HepG2 (cell line): ENCODE results near the gene SLC22A4. TPM values are rescaled to one million over a fixed set of nuclear protein-coding genes. Genes with fewer than 3 reads are reported as not detected.

ENCODE experiments used
- ATAC-seq: fragments of 200-7000 bp; cut with Tn5 transposase; 3 replicates; pipeline ENCODE4 v1.9.1; 2020; ENCODE audit warnings: mild to moderate bottlenecking, moderate library complexity
- BruUV-seq: library from RNA; stranded (reverse); fragments of 400-500 nt; replicated peaks from 2 replicates; lab custom pipeline; 2021; lab: Mats Ljungman, UMichigan
- CTCF ChIA-PET: fragments of 300-600 bp; formaldehyde crosslinking; extraction: SDS; loops from one replicate; lab custom pipeline; 2021; ENCODE audit warnings: low total read pairs, inconsistent platforms, low intra/inter-chr PET ratio; lab: Yijun Ruan, JAX
- POLR2A ChIA-PET: fragments of 350-600 bp; sonication (Branson Sonifier 250); formaldehyde crosslinking; loops from one replicate; lab custom pipeline; 2020; ENCODE audit warnings: antibody characterized with exemption, inconsistent platforms; lab: Yijun Ruan, JAX
- DNase-seq: peaks from one replicate; pipeline ENCODE4 v3.0.0-alpha.2; 2015; ENCODE audit warnings: low spot score
- FAIRE-seq: peaks from 3 replicates; lab custom pipeline; 2011; peaks lifted over from hg19 to GRCh38; lab: Jason Lieb, UNC
- H2AFZ ChIP-seq: one replicate; pipeline ENCODE4 v1.6.1; 2011; ENCODE audit warnings: low read length, inconsistent platforms
- H3K27ac ChIP-seq: fragments of 300-600 bp; 3 replicates; pipeline ENCODE4 v1.8.0; 2011; ENCODE audit warnings: mixed run types, mild to moderate bottlenecking, mixed read lengths, low read length, inconsistent platforms; ENCODE audit not compliant: insufficient read depth; ENCODE audit errors: extremely low read length
- H3K27me3 ChIP-seq, 2 experiments: fragments of 200-600 bp in 1 of 2; 2 replicates in 1 of 2; 3 replicates in 1 of 2; pipeline versions ENCODE4 v1.6.0 to v1.8.0; 2011; ENCODE audit warnings: low read length in 2 of 2, mild to moderate bottlenecking in 2 of 2, moderate library complexity in 2 of 2, inconsistent platforms in 1 of 2; ENCODE audit not compliant: insufficient read depth in 2 of 2, control insufficient read depth in 1 of 2
- H3K36me3 ChIP-seq, 2 experiments: fragments of 200-600 bp in 1 of 2; replicated peaks in 1 of 2; 2 replicates in 1 of 2; 3 replicates in 1 of 2; pipeline versions ENCODE4 v1.5.1 to v1.8.0; 2011; ENCODE audit warnings: low read length in 2 of 2, inconsistent platforms in 1 of 2; ENCODE audit not compliant: insufficient read depth in 2 of 2, control insufficient read depth in 1 of 2
- H3K4me1 ChIP-seq: 2 replicates; pipeline ENCODE4 v1.5.1; 2012; ENCODE audit warnings: low read length, inconsistent platforms; ENCODE audit not compliant: insufficient read depth
- H3K4me2 ChIP-seq: 2 replicates; pipeline ENCODE4 v1.6.0; 2011; ENCODE audit warnings: low read depth, low read length, inconsistent platforms
- H3K4me3 ChIP-seq, 3 experiments: fragments of 200-600 bp in 1 of 3; sonication (generic), shearing (Covaris generic) in 1 of 3; replicated peaks in 1 of 3; 2 replicates each; pipeline ENCODE4 v1.5.1; 2011 to 2016; ENCODE audit warnings: low read length in 3 of 3, inconsistent platforms in 2 of 3, low read depth in 2 of 3, mild to moderate bottlenecking in 2 of 3, control low read depth in 1 of 3, mixed read lengths in 1 of 3; ENCODE audit not compliant: insufficient read depth in 1 of 3
- H3K79me2 ChIP-seq: one replicate; pipeline ENCODE4 v1.6.1; 2011; ENCODE audit warnings: low read length, inconsistent platforms; ENCODE audit not compliant: insufficient read depth
- H3K9ac ChIP-seq: 2 replicates; pipeline ENCODE4 v1.6.0; 2011; ENCODE audit warnings: mild to moderate bottlenecking, low read depth, low read length, inconsistent platforms; ENCODE audit not compliant: insufficient read depth
- H3K9me3 ChIP-seq: 2 replicates; pipeline ENCODE4 v1.5.1; 2012; ENCODE audit warnings: mild to moderate bottlenecking, low read length
- H4K20me1 ChIP-seq: 2 replicates; pipeline ENCODE4 v1.6.0; 2011; ENCODE audit warnings: inconsistent platforms, mild to moderate bottlenecking, low read length, moderate library complexity; ENCODE audit not compliant: insufficient read depth
- FOXP1 ChIP-seq, 2 experiments: fragments of 450-650 bp in 1 of 2; IDR thresholded peaks; 2 replicates each; pipeline ENCODE4 v1.6.1; 2017 to 2018; ENCODE audit warnings: antibody characterized with exemption in 1 of 2
- GATA4 ChIP-seq: sonication (generic); IDR thresholded peaks from 2 replicates; pipeline ENCODE4 v1.6.1; 2016; ENCODE audit warnings: antibody characterized with exemption, low read depth, borderline replicate concordance
- KDM6A ChIP-seq: IDR thresholded peaks from 2 replicates; pipeline ENCODE4 v1.6.1; 2016; ENCODE audit warnings: low read depth
- ZBTB2 ChIP-seq: sonication (generic); formaldehyde crosslinking; IDR thresholded peaks from 2 replicates; pipeline ENCODE4 v1.8.0; 2022; ENCODE audit warnings: low read depth, missing genetic modification reagents
- ZNF121 ChIP-seq: sonication (generic); formaldehyde crosslinking; IDR thresholded peaks from 2 replicates; pipeline ENCODE4 v1.5.0; 2020; ENCODE audit warnings: mild to moderate bottlenecking, missing genetic modification reagents
- ZNF18 ChIP-seq: sonication (generic); formaldehyde crosslinking; IDR thresholded peaks from 2 replicates; pipeline ENCODE4 v1.8.0; 2022; ENCODE audit warnings: mild to moderate bottlenecking, missing genetic modification reagents; ENCODE audit not compliant: insufficient replicate concordance
- ZNF687 ChIP-seq: sonication (generic); formaldehyde crosslinking; IDR thresholded peaks from 2 replicates; pipeline ENCODE4 v1.5.1; 2020; ENCODE audit warnings: mild to moderate bottlenecking, missing genetic modification reagents, moderate library complexity
- ZNF713 ChIP-seq: sonication (generic); formaldehyde crosslinking; IDR thresholded peaks from 2 replicates; pipeline ENCODE4 v1.4.0; 2020; ENCODE audit warnings: mild to moderate bottlenecking, missing genetic modification reagents
- WGBS: methylation state at CpG from one replicate; pipeline ENCODE4 v1.1.6; 2017; ENCODE audit warnings: low lambda C conversion rate; 5-methylcytosine and 5-hydroxymethylcytosine counted together
- in situ Hi-C: cut with HindIII; loops from 2 replicates; pipeline ENCODE4 v1.10.0; 2017; ENCODE audit warnings: low pct_unique_long_range_greater_than_20kb; ENCODE audit not compliant: extremely low pct_ligation_motif_present
- intact Hi-C: fragments of 100-400 bp; cut with micrococcal nuclease; formaldehyde crosslinking; loops from one replicate; pipeline ENCODE4 v1.10.0; 2022; ENCODE audit not compliant: unreplicated experiment
- polyA plus RNA-seq, 8 experiments: library from polyadenylated mRNA; depleted of rRNA in 3 of 8; stranded (reverse) in 7 of 8; unstranded in 1 of 8; fragments of >200 nt; fragmentation: Illumina TruSeq in 4 of 8; extraction: Trizol in 4 of 8; gene quantifications; 2 replicates each; pipeline versions ENCODE4 v1.2.1 to v1.2.3, GENCODE V29; 2011 to 2016; ENCODE audit warnings: low read depth in 4 of 8, missing spikeins in 1 of 8, mixed read lengths in 1 of 8; ENCODE audit not compliant: insufficient read depth in 1 of 8
- total RNA-seq, 5 experiments: library from RNA; depleted of rRNA; stranded (reverse); fragments of >200 nt; fragmentation: Illumina TruSeq; extraction: Trizol; gene quantifications; 2 replicates each; pipeline ENCODE4 v1.2.3, GENCODE V29; 2016; ENCODE audit warnings: low read depth in 1 of 5
- TF ChIP-seq, protein P1 (sequence below): IDR thresholded peaks from 2 replicates; pipeline ENCODE4 v1.6.1; 2016; ENCODE audit warnings: low read depth, control low read depth

Gene SLC22A4
- total and polyA plus RNA-seq, 2 of the 13 experiments (the other 11 are each of a cell fraction or from before 2014, with no cell fraction given): 0.33 to 0.62 TPM

DNA sequence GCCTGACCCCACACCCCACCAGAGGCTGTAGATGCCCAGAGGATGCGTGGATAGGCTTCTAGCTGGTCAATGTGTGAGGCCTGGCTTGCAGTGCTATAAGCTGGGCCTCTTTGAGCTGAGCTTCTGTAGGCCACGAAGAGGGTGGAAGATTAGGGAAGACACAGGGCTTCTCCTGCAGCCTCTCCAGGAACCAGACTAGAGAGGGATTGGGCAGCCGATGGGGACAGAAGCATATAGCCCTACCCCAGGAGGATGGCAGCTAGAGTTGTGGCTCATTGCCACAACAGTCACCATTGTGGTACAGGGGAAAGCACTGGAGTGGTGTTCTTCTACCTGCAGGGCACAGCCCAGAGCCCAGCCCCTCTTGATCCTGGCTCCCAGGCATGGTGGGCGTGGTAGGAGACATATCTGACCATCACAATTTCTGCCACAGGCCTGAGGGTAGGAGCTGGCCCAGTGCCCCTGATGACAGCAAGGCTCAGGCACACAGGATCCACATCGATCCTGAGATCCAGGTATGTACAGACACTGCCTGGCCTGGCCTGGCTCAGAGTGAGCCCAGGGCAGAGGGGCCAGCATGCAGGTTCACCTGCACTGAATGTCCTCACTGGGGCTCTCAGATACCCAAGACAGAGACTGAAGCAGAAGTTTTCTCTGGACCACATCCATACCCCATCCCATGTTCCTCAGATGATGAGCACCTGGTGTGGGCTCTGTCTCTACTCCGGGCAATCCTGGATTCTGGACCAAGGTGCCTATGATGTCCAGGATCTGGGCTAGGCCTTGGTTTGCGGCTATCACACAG, 28.0 kb upstream of the SLC22A4 start:
- TF ChIP-seq ZBTB2: no peak
- TF ChIP-seq KDM6A (CRISPR knock-in tag): no peak
- TF ChIP-seq GATA4: no peak
- TF ChIP-seq ZNF687 (CRISPR knock-in tag): 0 out of 2 replicates have a peak, but pooled peaks have one; percentile 0
- TF ChIP-seq ZNF121: no peak
- TF ChIP-seq ZNF18 (CRISPR knock-in tag): no peak
- no peak for TF ChIP-seq FOXP1 (IDR thresholded peaks at IDR 0.05)
- no peak for TF ChIP-seq FOXP1 (CRISPR knock-in tag; IDR thresholded peaks at IDR 0.05)
- TF ChIP-seq ZNF713 (CRISPR knock-in tag): no peak
- TF ChIP-seq, protein P1, sequence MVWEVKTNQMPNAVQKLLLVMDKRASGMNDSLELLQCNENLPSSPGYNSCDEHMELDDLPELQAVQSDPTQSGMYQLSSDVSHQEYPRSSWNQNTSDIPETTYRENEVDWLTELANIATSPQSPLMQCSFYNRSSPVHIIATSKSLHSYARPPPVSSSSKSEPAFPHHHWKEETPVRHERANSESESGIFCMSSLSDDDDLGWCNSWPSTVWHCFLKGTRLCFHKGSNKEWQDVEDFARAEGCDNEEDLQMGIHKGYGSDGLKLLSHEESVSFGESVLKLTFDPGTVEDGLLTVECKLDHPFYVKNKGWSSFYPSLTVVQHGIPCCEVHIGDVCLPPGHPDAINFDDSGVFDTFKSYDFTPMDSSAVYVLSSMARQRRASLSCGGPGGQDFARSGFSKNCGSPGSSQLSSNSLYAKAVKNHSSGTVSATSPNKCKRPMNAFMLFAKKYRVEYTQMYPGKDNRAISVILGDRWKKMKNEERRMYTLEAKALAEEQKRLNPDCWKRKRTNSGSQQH (CRISPR knock-in tag): no peak
- intact Hi-C loops (no loop called here), in situ Hi-C loops (no loop called here)
- Histone ChIP-seq H3K4me2 (no peak overlapping the region), H3K9ac (no peak overlapping the region), H3K4me3 (no peak overlapping the region), H3K4me1 (peaks cover 52% of the 10 kb centered on the region), H3K27ac (no peak overlapping the region), H3K9me3 (no peaks in the 10 kb centered on the region), H3K79me2 (no peaks in the 10 kb centered on the region), H2AFZ (no peak overlapping the region), H4K20me1 (no peaks in the 10 kb centered on the region), H3K36me3 (no peaks in the 10 kb centered on the region), H3K27me3 (no peaks in the 10 kb centered on the region)
- no peak for FAIRE-seq
- 90% methylated on average over 3 of the region's 7 CpGs for WGBS
- ChIA-PET CTCF (no interaction called here), POLR2A (no interaction called here)
- BruUV-seq: no TSS peak
- no peak for DNase-seq
- no peak for ATAC-seq
